C4-2B (cell line): ENCODE results near the gene TMEM86B.

Source experiments
- H3K27ac ChIP-seq: fragments of 450-650 bp; 2 replicates; pipeline ENCODE4 v1.5.1; 2017
- CTCF ChIP-seq: fragments of 450-650 bp; conservative IDR thresholded peaks from 2 replicates; pipeline ENCODE4 v1.5.1; 2017; ENCODE audit warnings: mild to moderate bottlenecking
- ZFX ChIP-seq: fragments of 450-650 bp; IDR thresholded peaks from 2 replicates; pipeline ENCODE4 v1.6.1; 2017

Gene TMEM86B

GRCh38 chr19:55262359-55262758, 33.8 kb upstream of the TMEM86B start:
- no peak overlapping the region for H3K27ac ChIP-seq
- TF ChIP-seq ZFX, result no peak
- TF ChIP-seq CTCF, result no peak

- TF ChIP-seq ZFX, result no peak
- TF ChIP-seq CTCF, result no peak
- no peak overlapping the region for H3K27ac ChIP-seq
Measured at GRCh38 chr19:55261671-55262126, 33.1 kb upstream of the TMEM86B start.

DNA sequence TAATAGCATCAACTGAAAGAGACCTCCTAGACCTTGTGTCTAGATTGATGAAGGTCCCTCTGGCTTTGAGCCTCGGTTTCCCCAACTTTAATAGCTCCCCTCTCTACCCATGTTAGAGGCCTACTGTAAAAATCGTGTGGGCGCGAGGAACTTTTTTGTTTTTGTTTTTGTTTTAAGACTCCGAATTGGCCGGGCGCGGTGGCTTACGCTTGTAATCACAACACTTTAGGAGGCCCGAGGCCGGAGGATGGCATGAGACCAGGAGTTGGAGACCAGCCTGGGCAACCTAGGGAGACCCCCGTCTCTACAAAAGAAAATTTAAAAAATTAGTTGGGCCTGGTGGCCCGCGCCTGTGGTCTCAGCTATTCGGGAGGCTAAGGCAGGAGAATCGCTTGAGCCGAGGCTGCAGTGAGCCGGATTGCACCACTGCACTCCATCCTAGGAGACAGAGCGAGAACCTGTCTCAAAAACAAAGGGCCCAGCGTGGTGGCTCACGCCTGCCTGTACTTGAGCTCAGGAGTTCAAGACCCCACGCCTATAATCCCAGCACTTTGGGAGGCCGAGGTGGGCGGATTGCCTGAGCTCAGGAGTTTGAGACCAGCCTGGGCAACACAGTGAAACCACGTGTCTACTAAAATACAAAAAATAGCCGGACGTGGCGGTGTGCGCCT, 31.1 kb upstream of the TMEM86B start:
- TF ChIP-seq ZFX (peak; percentile 13; the same call in 1 of the 2 replicates), CTCF (no peak)
- H3K27ac ChIP-seq, result peak overlapping the region; percentile 93

DNA sequence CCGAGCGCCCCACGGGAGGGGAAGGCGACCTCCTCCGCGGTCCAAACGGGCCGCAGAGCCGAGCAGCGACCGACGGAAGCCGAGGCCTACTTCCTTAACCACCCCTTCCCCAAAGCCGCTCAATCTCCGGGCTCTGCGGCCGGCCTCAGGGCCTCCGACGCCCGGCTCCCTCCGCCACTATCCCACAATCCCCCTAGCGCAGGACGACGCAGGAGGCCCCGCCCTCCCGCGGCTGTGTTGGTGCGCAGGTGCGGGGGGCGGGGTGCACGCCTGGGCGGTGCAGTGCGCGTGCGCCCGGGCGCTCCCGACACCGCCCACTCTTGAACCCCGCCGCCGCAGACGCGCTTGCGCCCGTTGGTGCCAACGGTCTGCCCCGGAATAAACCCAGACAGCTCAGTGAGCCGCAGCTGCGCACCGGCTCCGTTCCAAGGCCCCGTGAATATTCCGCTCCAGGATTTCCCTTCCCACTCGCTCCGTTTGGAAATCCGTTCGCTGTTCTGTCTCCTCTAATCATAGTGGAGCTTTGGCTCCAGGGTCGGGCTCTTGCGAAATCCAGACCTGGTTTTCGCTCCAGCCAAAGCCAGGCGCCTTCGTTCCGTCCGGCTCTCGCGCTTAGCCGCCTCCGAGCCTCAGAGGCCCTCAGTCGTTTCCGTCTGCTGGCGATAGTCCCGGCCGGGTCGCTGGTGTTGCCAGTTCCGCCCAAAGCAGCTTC, 30.4 kb upstream of the TMEM86B start, which contains the start of gene PPP6R1:
PPP6R1 (minus strand) TSS at position 190 of the 712 bp plus-strand sequence. CDS start 11,914 bp downstream, outside the sequence.
- H3K27ac ChIP-seq, result peak within 1 kb of the TSS; percentile 93
- TF ChIP-seq CTCF, result no peak
- peak; percentile 89; the same call in 1 of the 2 replicates for TF ChIP-seq ZFX

GRCh38 chr19:55258476-55258827, 29.9 kb upstream of the TMEM86B start:
- no peak for TF ChIP-seq ZFX
- TF ChIP-seq CTCF, result no peak
- H3K27ac ChIP-seq, result peak overlapping the region; percentile 93

DNA sequence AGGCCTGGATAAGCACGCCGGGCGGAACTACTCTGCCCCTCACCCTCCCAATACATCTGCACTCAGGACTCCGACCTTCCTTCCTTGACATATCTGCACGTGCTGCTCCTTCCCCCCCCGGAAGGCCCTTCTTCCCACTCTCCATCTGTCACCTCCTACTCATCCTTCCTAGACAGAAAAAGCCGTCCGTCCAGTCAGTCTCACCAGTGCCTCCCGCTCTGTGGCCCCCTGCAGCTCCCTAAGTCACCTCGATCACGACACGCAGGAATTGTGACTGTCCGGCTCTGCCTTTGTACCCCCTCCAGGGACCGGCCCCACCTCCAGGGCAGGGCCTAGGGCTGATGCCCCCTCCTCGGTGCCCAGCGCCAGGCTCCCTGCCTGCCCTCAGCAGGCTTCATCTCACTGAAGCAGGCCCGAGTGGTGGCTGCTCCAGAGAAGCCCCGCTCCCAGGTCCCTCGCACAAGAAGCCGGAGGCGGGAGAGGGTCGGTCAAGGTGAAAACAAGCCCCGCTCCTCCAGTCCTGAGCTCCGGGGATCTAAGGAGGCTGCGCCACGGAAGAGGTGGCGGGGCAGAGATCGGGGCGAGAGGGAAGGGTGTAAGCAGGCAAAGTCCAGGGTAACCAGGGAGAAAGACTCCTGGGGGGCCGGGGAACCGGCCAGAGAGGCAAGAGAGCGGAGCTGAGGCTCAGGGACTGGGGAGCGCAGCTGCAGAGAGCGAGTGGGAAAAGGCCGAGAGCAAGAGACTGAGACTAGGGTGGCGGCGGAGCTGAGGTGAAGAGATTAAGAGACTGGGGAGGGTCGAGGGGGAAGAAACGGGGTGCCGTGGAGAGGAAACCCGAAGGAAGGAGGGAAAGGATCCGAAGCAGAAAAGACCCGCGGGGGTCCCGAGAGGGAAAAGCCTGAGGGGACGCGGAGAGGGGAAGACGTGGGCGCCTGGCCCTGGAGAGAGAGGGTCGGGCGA, 29.2 kb upstream of the TMEM86B start:
- no peak for TF ChIP-seq CTCF
- TF ChIP-seq ZFX, result no peak
- peak overlapping the region; percentile 93 for H3K27ac ChIP-seq
